HepG2 (cell line): ENCODE data around the gene CCT5.

Experiments used
- CBFB ChIP-seq: sonication (generic); formaldehyde crosslinking; IDR thresholded peaks from 2 replicates; pipeline ENCODE4 v1.4.0; 2020; ENCODE audit warnings: missing genetic modification reagents
- CTCF ChIP-seq: sonication (generic); formaldehyde crosslinking; IDR thresholded peaks from 2 replicates; pipeline ENCODE4 v1.5.0; 2020; ENCODE audit warnings: mild to moderate bottlenecking, missing genetic modification reagents, moderate library complexity
- ZNF609 ChIP-seq: sonication (generic); formaldehyde crosslinking; IDR thresholded peaks from 2 replicates; pipeline ENCODE4 v1.4.0; 2020; ENCODE audit warnings: mild to moderate bottlenecking, missing genetic modification reagents, borderline replicate concordance

GRCh38 chr5:10304932-10305331, 54.9 kb downstream of the CCT5 start:
- TF ChIP-seq CTCF (CRISPR knock-in tag) (peak; percentile 12; the same call in 1 of the 2 replicates), CBFB (CRISPR knock-in tag) (no peak), ZNF609 (no peak)
